GM18909 (cell line): ENCODE results near the gene CTNNA3.
A peak's percentile ranks its signal among the peaks of the same experiment; 100 is the strongest.
"Not testable (repeated sequence)": the region's sequence is repeated elsewhere in the genome, so short reads cannot be mapped to it uniquely, and the experiment has no call there.

Experiments used
- ATAC-seq: cut with Tn5 transposase; IDR thresholded peaks from one replicate; pipeline ENCODE4 v1.9.1; 2021; ENCODE audit warnings: mild to moderate bottlenecking; ENCODE audit not compliant: unreplicated experiment, poor library complexity

The CTNNA3 gene

DNA sequence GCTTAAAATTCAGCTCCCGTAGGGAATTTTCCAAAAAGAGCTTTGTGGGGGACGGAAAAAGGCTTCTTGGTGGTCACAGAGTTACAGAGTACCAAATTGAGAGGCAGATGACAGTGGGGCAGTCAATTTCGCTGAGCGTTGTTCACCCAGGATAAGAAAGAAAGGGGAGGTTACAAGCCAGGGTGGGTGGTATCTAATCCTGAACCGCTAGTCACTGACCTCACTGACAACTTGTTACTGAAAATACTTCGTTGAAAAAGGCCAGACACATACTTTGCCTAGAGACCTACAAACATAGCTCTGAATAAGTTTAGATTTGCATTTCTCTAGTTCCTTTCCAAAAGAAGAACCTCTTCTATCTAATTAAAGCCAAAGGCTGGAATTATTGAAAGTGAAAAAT lies at the start of gene CTNNA3:
CTNNA3 (minus strand) TSS at position 167 of the 400 bp plus-strand sequence.
- peak; percentile 72 for ATAC-seq

- ATAC-seq = no peak
These were observed 39.4 kb upstream of the CTNNA3 start for GRCh38 chr10:67735430-67735829.

DNA sequence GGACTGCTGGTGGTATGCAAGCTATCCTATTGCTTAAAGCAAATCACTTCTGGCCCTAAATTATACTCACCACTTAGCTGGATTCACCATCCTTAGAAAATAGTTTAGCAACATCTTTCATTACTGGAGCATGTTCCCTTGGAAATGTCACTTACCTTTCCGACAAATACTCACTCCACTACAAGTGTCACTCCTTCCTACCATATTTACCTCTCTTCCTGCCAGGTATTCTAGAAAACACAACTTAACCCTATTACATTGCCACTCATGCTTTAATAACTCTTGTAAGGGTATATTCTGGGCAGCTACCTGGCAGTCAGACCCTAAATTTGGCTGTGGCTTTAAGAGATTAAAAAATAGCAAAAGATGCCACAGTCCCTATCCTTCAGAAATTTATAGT lies 37.5 kb upstream of the CTNNA3 start:
- no peak for ATAC-seq

DNA sequence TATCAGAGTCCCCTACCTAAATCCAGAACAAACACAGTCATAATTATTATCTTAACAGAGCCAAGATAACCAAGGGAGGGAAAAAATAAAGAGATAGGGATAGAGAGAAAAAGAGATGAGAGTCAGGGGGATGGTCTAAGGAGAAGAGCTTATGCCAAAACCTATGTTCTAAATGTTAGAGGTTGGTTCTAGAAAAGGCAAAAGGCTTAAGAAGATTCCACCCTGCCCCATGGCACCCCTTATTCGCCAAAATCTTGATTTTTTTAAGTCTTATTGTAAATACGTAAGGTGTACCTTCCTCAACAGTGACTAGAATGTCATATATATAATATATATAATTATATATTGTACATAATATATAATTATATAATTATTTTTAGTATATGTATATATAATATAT lies 29.6 kb upstream of the CTNNA3 start:
- ATAC-seq = no peak

GRCh38 chr10:67723601-67724000 lies 27.6 kb upstream of the CTNNA3 start:
- ATAC-seq = no peak

DNA sequence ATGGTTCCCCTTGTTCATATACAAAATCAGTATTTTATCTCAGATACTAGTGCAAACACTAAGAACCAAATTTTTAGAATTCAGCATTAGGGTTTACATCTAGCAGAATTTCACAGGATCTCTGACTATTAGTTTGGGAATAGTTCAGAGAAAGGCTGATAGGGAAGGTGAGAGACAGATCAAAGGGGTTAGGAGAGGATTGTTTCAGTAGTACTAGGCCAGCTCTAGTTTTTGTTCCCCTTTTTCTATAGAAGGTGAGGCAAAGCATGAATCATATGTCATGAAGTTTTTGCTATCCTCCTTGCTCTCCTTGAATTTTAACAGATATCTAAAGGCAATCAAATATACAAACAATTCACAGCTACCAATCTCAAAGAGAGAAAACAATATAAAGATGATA lies 26.1 kb upstream of the CTNNA3 start:
- peak; percentile 71 for ATAC-seq

GRCh38 chr10:67716455-67716854 lies 20.5 kb upstream of the CTNNA3 start:
- ATAC-seq = not testable (repeated sequence)

- ATAC-seq = no peak
These were observed 9.9 kb upstream of the CTNNA3 start for GRCh38 chr10:67705921-67706320.

GRCh38 chr10:67699613-67700270 lies 3.7 kb upstream of the CTNNA3 start:
- not testable (repeated sequence) for ATAC-seq

GRCh38 chr10:67698164-67698563 lies 2.2 kb upstream of the CTNNA3 start:
- ATAC-seq = no peak

- peak; percentile 95 for ATAC-seq
These were observed 1.7 kb upstream of the CTNNA3 start for GRCh38 chr10:67697724-67698131.

DNA sequence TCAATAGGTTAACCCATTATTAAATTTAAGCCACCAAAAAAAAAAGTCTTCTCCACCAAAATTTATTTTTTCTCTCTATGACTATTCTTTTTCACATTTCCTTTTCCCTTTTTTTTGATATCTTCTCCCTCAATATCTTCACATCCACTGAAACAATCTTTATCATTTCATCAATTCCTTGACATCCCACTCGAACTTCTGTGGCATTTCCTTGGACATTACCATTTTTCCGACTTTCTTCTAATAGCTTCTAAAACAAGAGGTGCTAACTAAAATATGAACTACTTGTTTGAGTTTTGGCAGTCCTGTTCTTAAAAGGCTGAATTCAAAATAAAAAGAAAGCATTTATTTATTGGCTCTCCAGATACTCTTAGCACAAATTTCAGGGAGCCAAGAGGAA lies 684 bp upstream of the CTNNA3 start:
- ATAC-seq = no peak

GRCh38 chr10:67695555-67695954 lies 440 bp downstream of the CTNNA3 start:
- no peak for ATAC-seq

- not testable (repeated sequence) for ATAC-seq
These were observed 4.1 kb downstream of the CTNNA3 start for GRCh38 chr10:67691861-67692260.

- not testable (repeated sequence) for ATAC-seq
These were observed 5.5 kb downstream of the CTNNA3 start for GRCh38 chr10:67690540-67690939.

- not testable (repeated sequence) for ATAC-seq
These were observed 11.9 kb downstream of the CTNNA3 start for GRCh38 chr10:67684140-67684539.

DNA sequence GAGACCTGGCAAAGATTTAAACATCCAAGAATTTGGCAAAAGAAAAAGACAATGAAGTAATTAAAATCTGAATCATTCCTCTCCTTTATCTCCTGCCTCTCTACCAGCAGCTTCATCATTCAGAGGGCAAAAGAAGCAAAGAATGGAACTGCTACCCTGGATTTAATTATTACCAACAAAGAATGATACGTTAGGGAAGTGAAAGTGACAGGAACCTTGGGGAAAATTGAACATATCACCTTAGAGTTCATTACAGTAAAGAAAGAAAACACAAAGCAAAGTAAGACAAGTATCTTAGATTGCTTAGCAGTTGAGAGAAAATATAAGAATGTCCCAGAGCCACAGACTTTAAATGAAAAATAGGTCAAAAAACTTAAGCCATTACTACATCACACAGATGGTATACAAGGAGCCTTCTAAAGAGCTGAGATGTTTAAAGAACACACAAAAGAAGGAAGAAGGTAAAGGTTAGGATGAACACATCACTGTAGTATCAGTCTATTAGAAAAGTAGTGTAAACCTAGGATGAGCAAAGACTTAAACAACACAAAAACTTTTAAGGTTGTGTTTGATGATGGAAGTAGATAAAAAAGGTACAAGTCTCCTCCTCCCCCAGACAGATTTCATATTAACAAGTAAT lies 17.5 kb downstream of the CTNNA3 start:
- no peak for ATAC-seq

DNA sequence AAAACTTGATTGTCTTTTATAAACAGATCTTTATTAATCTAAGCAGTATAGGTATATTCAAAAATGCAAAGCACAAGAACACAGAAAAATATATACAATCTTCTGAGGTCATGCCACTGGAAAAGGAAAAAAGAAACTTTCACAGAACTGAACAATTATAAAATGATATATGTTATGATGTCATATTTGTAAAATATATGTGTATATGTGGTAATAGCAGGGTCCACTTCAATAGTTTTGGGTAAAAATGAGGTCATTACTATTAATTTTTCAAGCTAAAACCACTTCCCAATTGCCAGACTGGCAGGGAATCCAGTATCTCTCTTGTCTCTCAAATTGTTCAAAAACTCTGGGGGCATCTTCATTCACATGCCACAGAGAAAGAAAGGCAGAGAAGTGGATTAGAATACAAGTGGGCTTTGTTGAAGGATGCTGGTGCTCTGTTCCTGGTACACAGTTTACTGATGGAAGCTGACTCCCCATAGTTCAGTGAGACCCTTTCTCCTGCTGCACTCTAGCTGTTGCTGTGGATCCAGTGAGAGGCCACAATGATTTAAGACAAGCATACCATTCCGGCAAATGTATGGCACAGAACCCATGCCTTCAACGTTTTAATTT lies 19.7 kb downstream of the CTNNA3 start:
- no peak for ATAC-seq

GRCh38 chr10:67670401-67670800 lies 25.6 kb downstream of the CTNNA3 start:
- ATAC-seq = no peak

- ATAC-seq = no peak
These were observed 26.0 kb downstream of the CTNNA3 start for GRCh38 chr10:67669978-67670377.

DNA sequence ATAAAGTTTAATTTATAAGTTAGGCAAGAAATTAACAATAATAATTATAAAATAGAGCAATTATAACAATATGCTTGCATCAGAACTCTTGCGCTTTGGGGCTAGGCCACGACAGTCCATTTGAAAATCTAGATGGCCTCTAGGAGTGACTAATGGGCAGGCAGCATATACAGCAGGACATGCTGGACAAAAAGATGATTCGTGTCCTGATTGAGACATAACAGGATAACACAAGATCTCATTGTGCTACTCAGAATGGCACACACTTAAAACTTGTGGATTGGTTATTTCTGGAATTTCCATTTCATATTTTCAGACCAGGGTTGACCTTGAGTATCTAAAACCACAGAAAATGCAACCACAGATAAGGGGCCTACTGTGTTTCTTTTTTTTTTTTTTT lies 27.5 kb downstream of the CTNNA3 start:
- no peak for ATAC-seq

- ATAC-seq = no peak
These were observed 29.0 kb downstream of the CTNNA3 start for GRCh38 chr10:67667035-67667425.
